Amniotic stem cell (primary cell): ENCODE data around the gene SOX18.

Source experiments
- DNase-seq: peaks from one replicate; lab custom pipeline; 2025; lab: John Stamatoyannopoulos, UW

SOX18 gene

DNA sequence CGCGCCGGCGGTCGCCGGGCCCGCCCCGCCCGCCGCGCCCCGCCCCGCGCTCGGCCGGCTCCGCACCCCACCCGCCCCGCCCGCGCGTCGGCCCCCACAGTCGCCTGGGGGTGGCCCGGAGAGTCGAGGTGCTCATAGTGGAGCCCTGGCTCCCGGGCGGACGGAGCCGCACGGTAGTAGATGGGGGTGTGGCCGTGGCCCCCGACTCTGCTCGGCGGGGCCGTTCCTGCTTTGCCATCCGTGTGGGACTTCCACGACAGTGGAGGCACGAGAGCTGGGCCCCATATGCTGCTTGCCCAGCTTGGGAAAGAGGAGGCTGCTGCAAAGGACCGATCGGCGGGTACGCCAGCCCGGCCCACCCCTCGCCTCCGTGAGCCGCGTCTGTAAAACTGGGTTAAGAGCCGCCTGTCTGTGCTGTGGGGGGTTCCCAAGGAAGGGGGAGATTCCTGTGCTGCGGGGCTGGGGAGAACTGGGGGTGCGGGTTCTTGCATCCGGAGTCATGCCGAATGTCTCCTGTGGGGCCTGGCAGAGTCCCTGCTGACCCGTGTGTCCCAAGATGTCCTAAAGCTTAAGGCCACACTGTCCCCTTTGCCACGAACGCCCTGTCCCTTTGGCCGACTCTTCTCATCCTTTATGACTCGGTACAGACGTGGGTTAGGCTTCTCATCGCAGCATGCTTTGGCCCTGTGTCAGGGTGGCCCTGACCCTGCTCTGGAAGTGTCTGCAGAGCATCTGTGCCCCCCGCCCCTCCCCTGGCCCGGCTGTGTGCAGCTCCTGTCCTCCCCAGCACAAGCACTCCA lies 30.8 kb upstream of the SOX18 start, which contains the start of gene OPRL1:
OPRL1 (plus strand) TSS at position 70 of the 800 bp plus-strand sequence. CDS start 12,639 bp downstream, outside the sequence.
- DNase-seq = no peak

DNA sequence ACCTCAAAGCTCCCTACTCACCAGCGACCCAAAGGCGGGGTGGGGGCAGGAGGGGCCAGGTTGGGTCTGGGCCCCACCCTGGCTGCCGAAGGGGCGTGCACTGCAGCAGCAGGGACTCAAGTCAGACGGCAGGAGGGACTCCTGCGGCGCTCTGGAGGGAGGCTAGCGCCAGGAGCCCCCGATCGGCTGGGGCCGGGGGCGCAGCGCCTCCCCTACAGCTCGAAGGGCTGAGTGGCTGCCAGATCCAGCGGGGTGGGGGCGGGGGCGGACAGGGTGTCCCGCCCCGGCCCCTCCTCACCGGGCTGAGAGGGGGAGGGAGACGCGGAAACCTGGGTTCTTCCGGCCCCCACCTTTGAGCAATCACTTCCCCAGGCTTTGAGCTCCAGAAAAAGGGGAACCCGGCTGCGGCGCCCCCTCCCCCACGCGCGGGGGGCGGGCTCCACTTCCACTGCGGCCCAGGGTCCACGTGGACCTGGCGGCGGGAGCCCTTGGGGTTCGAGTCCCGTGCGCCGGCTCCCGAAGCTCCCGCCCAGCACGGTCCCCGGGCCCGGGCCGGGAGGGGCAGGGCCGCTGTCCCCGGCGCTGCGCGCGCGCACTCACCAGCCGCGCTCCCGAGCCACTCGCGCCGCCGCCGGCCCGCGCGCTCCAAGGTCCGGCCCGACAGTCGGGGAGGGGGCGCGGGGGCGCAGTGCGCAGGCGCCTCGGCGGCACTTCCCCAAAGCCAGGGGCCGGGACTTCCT lies 30.0 kb upstream of the SOX18 start, which contains the start of gene RGS19:
RGS19 (minus strand) TSS at position 246 of the 740 bp plus-strand sequence. CDS start 2,632 bp downstream, outside the sequence.
- no peak for DNase-seq

DNA sequence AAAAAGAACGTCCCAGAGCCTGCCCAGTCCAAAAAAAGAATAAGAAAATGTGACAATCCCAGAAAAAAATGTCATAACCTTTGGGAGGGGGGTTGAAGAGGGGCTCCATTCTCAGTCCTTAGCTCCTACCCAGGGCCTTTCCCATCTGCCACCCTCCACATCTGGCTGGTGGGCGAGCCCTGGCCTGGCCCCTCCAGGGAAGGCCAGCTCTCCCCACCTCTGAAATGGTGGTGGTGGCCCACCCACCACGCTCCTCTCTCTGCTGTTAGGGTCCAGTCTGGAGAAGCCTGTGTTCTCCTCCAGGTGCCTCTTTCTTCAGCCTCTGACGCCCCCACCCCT lies 29.5 kb upstream of the SOX18 start:
- no peak for DNase-seq

DNA sequence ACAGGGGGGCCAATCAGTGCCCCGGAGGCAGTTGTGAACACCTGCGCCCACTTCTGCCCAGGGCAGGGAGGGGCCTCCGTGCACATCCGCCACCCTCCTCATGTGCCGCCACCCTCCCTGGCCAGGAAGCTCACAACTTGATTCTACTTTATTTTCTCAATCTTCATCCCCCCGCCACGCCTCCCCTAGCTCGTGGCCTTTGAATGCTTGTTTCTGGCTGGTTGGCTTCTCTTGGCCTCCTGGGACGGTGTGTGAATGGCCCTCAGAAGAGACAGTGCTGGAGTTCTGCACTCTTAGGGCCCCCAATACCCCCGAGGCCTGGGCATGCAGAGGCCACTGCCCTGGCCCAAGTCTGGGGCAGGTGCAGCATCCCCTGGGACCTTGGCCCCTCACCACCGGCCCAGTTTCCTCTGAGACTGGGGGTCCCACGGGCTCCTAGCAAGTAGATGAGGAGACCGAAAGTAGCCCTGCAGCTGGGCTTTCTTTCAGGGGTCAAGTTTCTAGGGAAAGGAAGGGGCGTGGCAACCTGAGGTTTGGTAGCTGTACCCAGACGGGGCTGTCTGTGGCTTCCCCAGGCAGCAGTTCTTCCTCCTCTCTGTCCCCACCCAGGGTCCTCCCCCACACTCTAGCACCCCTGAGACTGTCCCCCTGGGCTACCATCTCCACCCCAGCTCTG lies 28.6 kb upstream of the SOX18 start:
- no peak for DNase-seq

DNA sequence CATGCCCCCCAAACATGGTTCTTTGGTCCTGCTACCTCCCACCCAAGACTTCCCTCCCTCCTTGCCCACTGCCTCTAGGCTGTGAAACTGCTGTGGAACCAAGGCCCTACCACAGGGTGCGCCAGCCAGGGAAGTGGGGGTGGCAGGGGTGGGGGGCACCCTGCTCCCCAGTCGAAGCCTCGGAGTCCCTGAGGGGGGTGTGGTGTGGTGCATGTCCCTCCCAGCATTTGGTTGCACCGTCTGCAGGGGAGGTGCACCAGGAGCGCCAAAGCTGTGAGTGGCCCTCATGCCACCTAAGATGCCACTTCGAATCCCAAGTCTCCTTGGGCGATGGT lies 28.1 kb upstream of the SOX18 start:
- no peak for DNase-seq

DNA sequence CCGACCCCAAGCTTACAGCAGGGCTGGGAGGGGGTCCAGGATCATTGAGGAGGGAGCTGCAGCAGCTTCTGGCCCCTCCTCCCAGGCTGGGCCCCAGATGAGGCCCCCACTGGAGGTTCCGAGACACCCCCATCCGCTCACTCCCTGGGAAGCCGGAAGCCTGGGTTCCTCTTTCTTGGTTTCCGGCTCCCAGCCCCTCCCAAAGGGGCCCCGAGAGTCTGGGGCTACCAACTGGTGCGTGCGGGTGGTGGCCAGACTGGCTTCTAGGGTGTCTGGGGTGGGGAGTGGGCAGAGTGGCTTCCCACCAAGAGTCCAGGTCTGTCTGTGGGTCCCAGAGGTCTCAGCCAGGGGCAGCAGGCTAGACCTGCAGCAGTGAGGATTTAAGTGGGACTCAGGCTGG lies 27.7 kb upstream of the SOX18 start:
- no peak for DNase-seq

DNA sequence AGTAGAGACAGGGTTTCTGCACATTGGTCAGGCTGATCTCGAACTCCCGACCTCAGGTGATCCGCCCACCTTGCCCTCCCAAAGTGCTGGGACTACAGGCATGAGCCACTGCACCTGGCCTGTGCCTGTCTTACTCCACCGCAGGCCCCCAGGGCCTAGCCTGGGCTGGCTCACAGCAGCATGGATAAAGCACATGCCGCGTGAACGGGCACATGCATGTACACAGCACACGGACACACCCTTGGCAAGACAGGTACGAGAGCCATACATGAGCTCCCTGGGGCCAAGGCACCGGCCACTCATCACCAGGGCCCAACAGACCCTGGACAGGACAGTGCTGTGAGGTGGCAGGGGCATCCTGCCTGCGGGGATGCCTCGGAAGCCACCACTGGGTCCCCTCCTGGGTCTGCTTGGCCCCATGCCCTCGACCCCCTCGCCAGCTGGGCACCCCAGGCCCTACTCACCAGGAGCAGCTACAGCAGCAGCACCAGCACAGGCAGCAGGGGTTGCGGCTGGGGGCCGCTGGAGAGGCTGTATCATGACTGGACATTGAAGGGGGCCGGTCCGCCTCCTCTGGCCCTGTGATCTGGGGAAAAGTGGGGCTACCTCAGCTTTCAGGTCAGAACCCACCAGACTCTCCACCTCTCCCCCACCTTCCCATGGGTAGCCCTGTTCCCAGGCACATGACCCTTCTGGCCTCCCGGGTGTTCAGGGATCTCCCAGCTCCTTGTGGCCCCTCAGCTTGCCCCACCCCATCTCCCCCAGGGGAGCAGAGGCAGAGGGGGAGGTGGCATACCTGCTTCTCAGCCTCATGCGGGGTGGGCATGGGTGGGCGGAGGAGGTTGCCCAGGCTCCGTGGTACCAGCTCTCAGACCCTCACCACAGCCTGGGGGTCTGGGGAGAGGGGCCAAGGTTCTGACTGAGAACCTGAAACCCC lies 26.9 kb upstream of the SOX18 start:
- DNase-seq = no peak

DNA sequence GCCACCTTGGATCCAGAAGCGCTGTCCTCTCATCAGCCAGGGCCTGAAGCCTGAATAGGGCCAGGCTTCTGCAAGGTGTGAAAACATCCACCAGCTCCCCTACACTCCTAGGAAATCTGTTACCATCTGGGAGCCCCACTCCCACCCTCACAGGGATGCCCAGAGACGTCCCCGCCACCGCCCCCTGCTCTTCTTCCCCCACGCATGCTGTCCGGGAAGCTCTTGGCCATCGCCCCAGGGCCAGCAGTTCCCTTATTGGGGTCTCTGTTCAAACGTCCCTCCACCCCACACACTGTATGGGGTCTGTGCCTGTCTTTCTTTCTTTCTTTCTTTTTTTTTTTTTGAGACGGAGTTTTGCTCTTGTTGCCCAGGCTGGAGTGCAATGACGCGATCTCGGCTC lies 26.1 kb upstream of the SOX18 start:
- DNase-seq = no peak

DNA sequence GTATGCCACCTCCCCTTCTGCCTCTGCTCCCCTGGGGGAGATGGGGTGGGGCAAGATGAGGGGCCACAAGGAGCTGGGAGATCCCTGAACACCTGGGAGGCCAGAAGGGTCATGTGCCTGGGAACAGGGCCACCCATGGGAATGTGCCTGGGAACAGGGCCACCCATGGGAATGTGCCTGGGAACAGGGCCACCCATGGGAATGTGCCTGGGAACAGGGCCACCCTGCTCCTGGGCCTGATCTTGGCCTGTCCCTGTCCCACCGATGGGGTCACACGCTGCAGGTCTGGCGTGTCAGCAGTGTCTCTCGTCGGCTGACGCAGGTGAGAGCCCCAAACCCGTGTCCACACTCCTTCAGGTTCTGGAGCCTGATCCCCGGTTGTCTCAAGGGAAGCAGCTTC lies 25.5 kb upstream of the SOX18 start:
- DNase-seq = no peak

DNA sequence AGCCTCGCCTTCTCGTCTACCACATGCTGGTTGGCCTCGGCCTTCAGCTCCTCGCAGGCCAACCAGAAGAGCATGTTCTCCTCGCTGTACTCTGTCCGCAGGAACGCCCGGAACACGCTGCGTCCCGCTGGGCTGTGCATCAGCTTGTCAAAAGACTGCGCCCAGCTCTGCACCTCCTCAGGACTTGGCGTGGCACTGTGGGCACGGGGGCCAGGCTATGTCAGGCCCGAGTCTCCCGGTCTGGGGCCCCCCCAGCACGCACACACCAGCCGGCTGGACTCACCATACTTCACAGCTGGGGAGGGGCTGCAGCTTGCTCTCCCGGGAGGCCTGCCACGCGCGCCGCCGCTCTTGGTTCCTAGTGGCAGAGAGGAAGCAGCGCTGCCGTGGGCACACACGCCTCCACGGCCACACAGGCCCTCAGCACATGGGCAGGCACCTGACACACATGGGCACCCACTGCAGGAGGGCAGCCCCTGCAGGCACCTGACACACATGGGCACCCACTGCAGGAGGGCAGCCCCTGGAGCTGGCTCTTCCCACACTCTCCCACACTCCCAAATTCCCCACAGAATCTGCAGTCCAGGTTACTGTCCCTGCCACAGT lies 24.8 kb upstream of the SOX18 start:
- no peak for DNase-seq

DNA sequence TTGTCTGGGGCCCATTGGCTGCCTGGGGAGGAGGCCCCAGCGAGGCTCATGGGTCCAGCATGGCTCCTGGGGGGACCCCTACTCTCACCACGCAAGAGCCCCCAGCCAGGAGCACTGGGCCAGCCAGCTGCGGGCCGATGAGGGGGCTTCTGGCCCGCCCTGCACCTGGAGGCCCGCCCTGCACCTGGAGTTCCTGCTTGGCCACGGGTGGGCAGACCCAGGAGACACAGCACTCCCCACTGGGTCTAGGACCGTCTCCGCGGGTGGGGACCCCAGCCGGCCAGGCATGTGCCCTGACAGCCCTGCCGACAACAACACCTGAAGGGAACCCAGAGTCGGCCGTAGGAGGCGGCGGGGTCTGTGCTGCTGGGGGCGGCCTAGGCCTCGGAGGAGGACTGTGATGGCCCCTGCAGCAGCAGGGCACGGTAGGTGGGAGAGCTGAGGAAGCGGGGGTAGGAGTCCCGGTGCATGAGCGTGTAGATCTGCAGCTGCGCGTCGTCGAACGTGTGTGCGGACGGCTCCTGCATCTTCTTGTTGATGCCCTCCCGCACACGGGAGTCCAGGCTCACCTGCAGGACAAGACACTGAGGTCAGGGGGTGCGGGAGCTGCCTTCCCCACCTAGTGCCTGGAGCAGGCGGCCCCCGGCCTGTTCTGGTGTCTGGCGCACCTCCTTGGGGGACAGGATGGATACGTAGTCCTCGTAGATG lies 24.2 kb upstream of the SOX18 start:
- no peak for DNase-seq

DNA sequence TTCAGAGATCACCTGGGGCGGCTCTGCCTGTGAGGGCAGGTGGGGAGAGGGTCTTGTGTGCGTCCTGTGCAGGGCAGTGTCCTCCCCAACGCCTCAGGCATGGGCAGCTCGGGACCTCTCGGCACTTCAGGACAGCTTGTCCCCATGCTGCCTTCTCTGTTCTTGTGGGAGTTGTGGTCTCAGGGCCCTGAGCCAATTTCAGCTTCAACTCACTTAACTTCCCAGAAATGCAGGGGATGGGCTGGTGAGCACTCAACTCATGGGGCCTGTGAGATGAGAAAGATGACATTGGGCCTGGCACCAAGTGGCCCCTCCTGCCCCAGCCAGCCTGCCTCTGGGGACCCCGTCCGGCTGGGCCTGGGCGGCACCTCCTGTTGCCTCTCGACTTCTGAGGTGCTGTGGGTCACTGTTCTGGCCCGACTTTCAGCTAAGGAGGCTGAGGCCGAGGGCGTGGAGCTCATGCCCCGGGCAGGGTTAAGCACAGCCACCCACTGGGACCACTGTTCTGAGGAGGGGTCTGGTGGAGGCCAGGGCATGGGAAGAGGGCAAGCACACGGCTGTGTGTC lies 23.1 kb upstream of the SOX18 start:
- DNase-seq = no peak

DNA sequence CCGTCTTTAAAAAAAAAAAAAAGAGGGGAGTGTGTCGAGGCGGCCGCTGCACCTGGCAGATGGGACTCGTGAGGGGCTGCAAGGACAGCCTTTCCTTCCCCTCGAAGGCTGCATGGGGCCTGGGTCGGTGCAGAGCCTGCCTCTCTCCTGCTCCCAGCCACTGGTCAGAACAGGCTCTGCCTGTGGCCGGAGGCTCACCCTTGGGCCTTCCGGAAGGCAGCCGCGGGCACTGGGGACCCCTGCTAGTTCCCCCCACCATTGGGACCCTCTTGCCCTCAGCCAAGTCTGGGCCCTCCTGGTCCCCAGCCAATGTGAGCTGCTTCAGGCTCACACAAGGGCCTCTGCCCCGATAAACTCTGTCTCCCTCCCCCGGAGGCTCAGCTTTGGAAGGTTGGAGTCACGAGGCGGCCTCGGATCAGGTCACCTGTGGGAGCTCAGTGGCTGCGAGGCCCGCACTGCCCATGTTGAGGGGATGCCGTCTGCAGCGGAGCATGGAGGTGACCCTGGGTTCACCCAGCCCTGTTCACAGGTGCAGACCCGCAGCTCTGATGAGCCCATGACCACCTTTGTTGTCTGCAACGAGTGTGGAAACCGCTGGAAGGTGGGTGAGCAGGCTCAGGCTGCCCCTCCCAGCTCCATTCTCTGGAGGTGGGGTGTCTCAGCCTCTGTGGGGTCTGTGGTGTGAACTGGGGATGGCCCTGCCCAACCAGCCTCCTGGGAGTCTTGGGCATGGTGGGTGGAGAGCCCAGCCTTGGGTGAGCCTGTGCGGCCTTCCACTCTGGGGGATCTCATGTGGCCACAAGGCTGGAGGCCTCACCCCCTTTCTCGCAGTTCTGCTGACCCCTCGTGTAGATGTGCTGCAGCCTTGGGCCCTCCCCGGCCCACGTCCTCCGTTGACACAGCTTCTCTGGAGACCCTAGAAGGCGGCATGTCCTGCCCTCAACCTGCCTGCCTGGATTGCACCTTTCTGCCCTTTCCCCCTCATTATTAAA lies 22.2 kb upstream of the SOX18 start:
- DNase-seq = no peak

DNA sequence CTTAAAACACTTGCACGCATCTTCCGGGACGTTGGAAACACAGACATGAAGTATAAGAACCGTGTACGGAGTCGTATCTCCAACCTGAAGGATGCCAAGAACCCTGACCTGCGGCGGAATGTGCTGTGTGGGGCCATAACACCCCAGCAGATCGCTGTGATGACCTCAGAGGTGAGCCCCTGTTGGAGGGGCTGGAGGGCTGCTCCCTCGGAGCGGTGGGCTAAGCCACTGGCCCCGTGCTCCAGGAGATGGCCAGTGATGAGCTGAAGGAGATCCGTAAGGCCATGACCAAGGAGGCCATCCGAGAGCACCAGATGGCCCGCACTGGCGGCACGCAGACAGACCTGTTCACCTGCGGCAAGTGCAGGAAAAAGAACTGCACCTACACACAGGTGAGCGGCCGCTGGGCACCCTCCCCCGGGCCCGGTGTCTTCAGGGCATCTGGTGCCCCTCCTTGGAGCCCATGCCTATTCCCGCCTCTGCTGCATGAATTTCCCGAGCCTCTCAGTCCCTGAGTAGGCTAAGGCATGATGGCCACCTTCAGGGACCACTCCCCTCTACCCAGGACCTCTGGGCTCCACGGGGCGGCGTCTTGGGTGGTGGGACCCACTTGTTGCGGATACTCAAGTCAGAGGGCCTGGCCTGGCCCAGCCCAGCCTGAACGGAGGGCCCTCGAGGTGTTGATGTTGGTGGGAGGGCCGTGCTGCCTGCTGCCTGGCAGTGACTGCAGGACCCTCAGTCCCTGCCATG lies 21.0 kb upstream of the SOX18 start:
- no peak for DNase-seq

DNA sequence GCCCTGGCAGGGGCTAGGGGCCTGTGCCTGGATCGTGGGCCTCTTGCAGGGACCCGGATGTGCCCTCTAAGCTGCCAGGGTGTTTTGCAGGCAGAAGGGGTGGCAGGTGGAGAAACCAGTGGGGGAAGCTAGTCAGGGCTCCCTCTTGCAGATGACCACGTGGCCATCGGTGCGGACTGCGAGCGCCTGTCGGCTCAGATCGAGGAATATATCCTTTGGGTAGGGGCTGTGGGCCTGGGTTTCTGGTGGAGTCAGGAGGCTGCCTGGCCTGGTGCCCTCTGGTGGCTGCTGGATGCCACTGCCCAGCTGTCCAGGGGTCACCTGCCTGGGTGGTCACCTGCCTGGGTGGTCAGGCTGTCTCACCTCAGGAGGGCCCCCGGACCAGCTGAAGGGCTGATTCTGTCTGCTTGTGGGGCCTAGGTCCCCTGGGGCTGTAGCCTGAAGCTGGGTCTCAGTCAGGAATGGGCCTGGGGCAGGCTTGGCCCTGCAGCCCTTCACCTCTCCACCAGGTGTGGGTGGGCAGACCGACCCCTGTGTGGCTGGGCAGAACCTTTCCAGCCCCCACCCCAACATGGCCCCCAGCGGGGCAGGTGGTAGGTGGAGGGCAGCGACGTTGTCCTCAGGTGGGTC lies 20.3 kb upstream of the SOX18 start:
- DNase-seq = no peak

DNA sequence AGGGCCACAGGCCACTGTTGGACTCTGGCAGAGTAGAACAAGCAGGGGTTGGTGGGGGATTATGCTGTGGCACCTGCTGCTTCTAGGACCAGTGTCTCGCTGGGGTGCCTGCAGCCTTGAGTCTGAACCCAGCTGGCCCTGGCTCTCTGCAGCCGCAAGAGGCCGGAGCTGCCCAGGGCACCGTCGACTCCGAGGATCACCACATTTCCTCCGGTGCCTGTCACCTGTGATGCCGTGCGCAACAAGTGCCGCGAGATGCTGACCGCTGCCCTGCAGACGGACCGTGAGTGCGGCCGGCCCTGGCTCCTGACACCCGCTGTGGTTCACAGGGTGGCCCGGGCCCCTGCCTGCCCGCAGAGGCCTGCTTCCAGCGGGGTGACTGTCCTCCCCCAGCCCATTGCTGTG lies 19.8 kb upstream of the SOX18 start:
- no peak for DNase-seq

DNA sequence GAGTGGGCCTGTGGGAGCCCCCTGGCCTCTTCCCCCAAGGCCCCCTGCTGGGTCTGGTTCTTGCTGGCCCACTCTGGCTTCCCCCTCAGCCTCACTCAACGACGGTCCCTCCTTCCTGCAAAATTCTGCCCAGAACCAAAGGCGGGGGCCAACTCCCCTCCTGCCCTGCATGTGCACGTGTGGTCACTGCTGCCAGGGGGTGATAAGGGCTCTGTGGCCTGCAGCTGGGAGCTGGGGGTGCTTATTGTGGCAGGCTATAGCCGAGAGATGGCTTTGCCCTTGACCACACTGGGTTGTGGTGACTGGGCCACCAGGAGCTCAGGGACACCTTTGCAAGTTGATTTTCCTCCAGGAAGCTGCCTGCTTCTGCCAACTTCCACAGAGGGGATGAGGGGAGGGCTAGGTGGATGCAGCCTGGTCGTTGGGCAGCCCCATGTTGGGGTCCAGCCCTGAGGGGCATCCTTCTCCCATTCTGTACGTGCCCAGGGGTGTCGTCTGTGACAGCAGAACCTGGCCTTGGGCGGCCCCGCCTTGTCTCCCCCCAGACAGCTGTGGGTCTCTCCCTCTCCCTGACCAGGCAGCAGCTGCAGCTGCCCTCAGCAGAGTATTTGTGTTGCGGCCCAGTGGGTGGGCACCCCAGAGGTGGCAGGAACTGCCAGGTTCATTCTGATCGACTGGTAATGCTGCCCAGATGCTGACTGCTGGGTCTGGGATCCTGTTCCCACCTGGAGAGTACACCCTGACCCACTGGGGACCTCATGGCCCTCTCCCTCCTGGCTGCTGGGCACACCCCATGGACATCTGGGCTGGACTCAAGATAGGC lies 19.2 kb upstream of the SOX18 start:
- no peak for DNase-seq
